Forelimb muscle (tissue), 1 donor: Measurements from ENCODE around the gene ZFR2. TPM values are rescaled to one million over a fixed set of nuclear protein-coding genes. Genes with fewer than 3 reads are reported as not detected.
"Not testable (repeated sequence)": the region's sequence is repeated elsewhere in the genome, so short reads cannot be mapped to it uniquely, and the experiment has no call there.

Source experiments
- DNase-seq: peaks from one replicate; pipeline ENCODE4 v3.0.0-alpha.2; 2013; ENCODE audit warnings: low read depth
- polyA plus RNA-seq: library from polyadenylated mRNA; unstranded; fragments of 120-200 nt; gene quantifications from one replicate; pipeline ENCODE4 v1.2.1, GENCODE V29; 2013; ENCODE audit not compliant: insufficient read length

The ZFR2 gene
- polyA plus RNA-seq, 1 donor, result 0.05 TPM

GRCh38 chr19:3816566-3817218 is 52.1 kb downstream of the ZFR2 start:
- DNase-seq, result no peak

- not testable (repeated sequence) for DNase-seq
These were observed 52.7 kb downstream of the ZFR2 start for GRCh38 chr19:3816148-3816547.

DNA sequence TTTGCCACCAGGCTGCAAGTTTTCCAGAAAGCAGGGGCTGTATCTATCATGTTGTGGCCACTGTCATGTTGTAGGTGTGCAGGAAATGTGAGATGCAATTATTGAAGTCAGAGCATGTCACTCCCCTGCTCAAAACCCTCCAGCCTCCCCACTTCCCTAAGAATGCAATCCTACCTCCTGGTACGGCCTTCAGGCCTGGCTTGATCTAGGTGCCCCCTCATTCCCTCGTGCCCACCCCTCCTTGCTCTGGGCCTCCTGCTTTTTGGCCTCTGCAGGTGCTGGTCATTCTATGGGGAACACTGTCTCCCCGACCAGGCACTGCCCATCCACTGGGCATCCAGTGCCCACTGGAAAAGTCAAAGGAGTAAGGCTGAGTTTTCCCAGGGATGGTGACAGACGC is 54.2 kb downstream of the ZFR2 start:
- no peak for DNase-seq

- no peak for DNase-seq
These were observed 55.1 kb downstream of the ZFR2 start for GRCh38 chr19:3813473-3814392.

DNA sequence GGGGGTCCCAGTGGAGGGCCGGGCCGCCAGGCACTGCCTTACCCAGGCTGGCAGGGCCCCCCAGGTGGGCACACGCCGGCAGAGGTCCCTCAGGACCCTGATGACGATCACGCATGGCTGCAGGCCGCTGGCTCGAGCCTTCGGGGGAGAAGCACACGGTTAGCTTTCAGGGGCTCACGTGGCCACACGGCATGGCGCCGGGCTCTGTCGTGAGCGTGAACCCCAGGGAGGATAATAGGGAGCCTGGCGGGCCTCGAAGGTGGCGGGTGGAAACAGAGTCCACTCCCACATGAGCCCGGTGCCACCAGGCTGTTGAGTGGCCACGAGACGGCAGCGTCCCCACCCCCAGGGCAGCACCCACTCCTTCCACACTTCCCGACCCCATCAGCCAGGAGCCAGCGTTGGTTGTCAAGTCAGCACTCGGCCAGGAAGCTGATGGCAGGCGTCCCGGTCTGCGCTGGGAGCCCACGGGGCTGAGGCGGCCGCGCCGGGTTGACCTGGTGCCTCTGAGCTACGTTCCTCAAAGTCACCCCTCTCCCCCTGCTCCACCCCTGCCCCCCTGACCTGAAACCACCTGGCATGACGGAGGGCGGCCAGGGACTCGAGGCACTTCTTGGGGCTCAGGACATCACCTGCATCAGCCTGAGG is 58.0 kb downstream of the ZFR2 start:
- no peak for DNase-seq

GRCh38 chr19:3809881-3810707 is 58.7 kb downstream of the ZFR2 start:
- DNase-seq, result no peak

DNA sequence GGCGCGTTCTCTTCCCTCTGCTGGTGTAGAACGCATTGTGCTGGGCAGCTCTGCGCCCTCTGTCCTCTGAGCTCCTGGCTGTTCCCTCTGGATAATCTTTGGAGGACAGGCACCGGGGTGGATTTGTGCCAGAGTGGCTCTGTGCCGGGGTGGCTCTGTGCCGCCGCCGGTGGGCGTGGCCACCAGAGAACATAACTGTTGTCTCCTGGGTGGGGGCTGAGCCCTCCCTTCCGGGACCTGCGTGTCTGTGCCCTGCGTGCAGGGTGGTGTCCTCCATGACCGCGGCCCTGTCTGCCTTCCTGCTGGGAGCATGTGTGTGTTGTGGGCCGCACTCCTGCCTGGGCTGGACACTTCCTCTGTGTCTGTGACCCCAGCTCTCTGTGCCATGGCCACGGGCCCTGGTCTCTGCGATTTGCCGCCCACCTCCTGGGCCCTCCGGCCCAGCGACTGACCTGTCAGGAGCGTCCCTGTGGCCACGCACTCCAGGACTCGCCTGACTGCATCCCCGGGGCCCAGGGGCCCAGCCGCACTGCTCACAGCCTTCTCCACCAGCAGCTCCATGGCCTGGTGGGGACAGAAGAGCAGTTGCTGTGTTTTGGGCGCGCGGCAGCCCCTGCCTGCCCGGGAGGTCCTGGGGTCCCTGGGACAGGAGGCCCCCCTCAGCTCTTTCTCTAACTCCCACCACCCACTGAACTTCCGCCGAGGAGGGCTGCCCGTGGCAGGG is 60.3 kb downstream of the ZFR2 start:
- no peak for DNase-seq

- DNase-seq, result no peak
These were observed 61.1 kb downstream of the ZFR2 start for GRCh38 chr19:3807574-3808354.

DNA sequence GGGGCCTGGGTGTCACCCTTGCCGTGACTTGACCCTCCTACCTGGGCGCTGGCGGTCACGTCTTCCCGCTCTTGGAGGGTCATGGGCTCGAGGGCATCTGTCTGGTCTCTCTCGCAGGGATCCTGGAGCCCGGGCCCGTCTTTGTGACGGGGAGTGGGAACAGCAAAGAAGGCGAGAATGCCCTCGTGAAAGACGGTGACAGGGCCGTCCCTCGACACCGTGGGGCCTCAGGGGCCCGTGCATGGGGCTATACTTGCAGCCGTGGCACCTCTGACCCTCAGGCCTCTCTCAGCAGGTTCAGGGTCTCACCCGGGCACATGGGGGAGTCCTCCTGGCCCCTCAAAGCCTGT is 61.7 kb downstream of the ZFR2 start:
- DNase-seq, result no peak

- DNase-seq, result no peak
These were observed 63.0 kb downstream of the ZFR2 start for GRCh38 chr19:3805859-3806258.

- no peak for DNase-seq
These were observed 64.4 kb downstream of the ZFR2 start for GRCh38 chr19:3804429-3804828.

- no peak for DNase-seq
These were observed 64.9 kb downstream of the ZFR2 start for GRCh38 chr19:3803986-3804385.

GRCh38 chr19:3803114-3803888 is 65.5 kb downstream of the ZFR2 start:
- no peak for DNase-seq

DNA sequence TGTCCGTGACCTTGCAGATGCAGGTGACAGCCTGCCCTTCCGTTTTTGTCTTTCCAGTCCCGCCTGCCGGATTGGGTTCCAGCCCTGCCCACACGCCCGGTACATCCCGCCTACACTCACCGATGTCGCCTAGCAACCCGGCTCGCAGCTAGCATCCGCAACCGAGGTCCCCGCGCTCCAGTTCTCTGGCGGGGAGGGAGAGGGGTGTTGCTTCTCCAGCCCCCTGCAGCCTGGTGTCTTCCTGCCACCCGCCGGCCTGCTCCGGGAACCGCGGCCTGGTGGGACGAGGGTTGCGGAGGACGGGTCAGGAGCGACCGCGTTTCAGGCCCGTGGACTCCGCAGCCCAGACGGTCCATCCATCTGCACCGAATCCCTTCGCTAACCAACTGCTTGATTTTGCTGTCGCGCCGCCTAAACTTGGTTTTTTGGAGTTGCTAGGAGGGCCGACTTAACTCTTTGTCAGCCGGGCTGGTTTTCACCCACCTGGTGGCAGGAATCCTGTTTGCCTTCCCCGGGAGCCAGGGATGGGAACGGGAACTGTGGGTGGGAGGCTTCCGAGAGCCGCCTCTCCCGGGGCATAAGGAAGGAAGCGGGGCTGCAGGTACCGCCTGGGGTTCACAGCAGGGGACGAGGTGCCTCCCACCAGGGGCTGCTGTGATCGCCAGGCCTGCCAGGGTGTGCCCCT is 67.3 kb downstream of the ZFR2 start:
- no peak for DNase-seq

DNA sequence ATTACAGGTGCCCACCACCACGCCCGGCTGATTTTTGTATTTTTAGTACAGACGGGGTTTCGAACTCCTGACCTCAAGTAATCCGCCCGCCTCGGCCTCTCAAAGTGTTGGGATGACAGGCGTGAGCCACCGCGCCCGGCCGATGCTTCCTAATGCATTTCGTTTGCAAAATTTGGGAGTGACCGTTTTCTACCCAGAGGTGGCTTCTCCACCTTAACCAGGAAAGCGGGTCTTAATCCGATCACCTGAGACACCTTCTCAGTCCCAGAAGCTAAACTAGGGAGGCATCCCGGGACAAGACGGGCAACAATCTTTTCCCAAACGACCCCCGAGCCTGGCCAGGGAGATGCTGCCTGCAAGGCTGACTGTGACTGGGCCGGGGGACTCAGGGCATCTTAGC is 67.8 kb downstream of the ZFR2 start:
- no peak for DNase-seq

DNA sequence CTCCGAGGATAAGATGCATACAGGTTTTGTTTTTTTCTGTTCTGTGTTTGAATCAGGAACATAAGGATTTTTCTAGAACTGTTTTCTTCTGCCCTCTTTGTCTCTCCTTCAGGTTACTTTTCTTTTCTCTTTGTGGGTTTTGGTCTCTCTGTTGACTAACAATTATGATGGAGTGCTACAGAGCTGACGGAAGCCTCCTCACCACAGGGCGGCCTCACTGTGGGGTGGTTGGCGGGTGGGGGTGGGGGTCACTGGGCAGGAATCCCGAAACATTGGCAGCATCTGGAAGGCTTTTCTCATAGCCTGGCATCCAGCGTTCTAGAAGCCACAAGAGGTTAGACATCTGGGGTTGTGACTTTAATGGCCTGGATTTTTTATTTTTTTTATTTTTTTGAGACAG is 70.7 kb downstream of the ZFR2 start:
- no peak for DNase-seq

DNA sequence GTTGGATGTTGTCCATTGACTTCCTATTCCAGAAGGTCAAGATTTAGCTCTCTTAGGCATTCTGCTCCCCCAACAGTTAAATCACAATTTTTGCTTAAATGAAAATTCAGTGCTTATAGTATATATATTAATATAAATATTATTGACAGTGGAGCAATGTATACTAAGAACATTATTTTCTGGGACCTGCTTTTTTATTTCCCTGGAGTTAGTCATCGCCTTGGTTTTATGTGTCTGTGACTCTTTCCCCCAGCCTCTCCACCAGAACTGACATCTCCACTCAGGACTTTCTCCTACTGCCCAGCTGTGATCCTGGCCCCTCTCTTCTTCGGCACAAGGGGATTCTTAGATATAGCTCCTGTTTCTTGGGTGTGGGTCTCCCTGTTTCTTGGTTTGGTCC is 72.5 kb downstream of the ZFR2 start:
- no peak for DNase-seq

GRCh38 chr19:3793799-3794198 is 75.0 kb downstream of the ZFR2 start:
- no peak for DNase-seq

GRCh38 chr19:3792114-3792513 is 76.7 kb downstream of the ZFR2 start:
- no peak for DNase-seq
